T-helper 2 cell treated with Interferon-gamma antibody and Interleukin-4, amounts not matched to agents 5 μg/mL and 100 μg/mL, for 36 hours (primary cell): Measurements from ENCODE around the gene ZNF660.
"Not testable (repeated sequence)": the region's sequence is repeated elsewhere in the genome, so short reads cannot be mapped to it uniquely, and the experiment has no call there.

Source experiments
- DNase-seq: peaks from one replicate; pipeline ENCODE4 v3.0.0; 2021; ENCODE audit warnings: low spot score
- H3K27ac Mint-ChIP-seq: one replicate; pipeline ENCODE4 v1.8.0; 2021; ENCODE audit warnings: mild to moderate bottlenecking, mixed read lengths
- H3K27me3 Mint-ChIP-seq: one replicate; pipeline ENCODE4 v1.8.0; 2021; ENCODE audit warnings: low read depth, mixed read lengths
- H3K36me3 Mint-ChIP-seq: one replicate; pipeline ENCODE4 v1.8.0; 2021; ENCODE audit warnings: low read depth, mixed read lengths
- H3K4me1 Mint-ChIP-seq: one replicate; pipeline ENCODE4 v1.8.0; 2021; ENCODE audit warnings: low read depth, mixed read lengths
- H3K4me3 Mint-ChIP-seq: one replicate; pipeline ENCODE4 v1.8.0; 2022; ENCODE audit warnings: mild to moderate bottlenecking, moderate library complexity, mixed read lengths
- H3K9me3 Mint-ChIP-seq: one replicate; pipeline ENCODE4 v1.8.0; 2021; ENCODE audit warnings: mixed read lengths

ZNF660 gene

DNA sequence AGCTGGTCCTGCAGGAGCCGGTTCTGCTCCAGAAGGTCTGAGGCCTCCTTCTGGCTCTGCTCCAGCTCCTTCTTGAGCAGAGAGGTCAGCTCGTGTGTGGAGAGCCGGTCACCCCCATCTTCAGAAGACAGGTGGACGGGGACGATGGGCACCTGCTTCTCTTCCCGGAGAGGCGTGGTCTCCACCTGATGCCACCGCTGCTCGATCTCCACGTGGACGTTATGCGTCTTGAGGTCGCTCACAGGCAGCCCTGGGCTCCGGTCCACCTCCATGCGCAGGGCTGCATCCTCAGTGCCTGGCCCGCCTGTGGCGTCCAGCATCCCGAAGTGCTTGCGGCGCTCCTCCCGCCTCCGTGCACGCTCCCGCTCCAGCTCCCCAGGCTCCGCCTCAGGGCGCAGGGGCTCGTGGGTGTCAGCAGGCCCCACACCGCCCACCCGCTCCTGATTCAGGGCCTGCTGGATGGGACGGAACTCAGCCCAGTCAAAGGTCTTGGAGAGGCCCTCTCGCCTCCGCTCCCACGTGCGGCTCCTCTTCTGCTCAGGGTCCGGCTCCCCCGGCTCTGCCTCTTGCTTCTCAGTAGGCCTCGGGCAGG lies 5.7 kb upstream of the ZNF660 start:
- not testable (repeated sequence) for H3K36me3 Mint-ChIP-seq, H3K4me1 Mint-ChIP-seq, H3K4me3 Mint-ChIP-seq, DNase-seq, H3K27ac Mint-ChIP-seq, H3K27me3 Mint-ChIP-seq
- peaks cover 30% of the 10 kb centered on the region for H3K9me3 Mint-ChIP-seq

DNA sequence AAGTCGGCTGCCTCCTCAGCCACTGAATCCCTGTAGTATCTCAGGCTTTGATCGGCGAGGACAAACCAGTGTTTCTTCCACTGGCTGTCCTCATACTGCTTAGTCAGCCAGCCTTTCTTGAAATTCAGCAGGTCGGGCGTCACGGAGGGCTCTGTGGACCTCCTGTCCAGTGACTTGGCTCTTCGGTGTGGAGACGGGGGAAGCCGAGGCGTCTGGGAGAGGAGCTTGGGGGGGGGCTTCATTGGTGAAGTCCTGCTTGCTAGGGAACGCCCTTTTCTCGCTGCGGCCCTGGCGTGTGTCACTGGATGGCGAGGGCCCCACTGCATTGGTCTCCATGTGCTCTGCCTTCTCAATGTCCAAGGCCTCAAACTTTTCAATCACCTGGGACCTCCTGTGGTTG lies 5.0 kb upstream of the ZNF660 start:
- peaks cover 26% of the 10 kb centered on the region for H3K9me3 Mint-ChIP-seq
- DNase-seq, H3K36me3 Mint-ChIP-seq, H3K4me3 Mint-ChIP-seq, H3K27me3 Mint-ChIP-seq, H3K4me1 Mint-ChIP-seq, H3K27ac Mint-ChIP-seq: not testable (repeated sequence)

- H3K27me3 Mint-ChIP-seq, result peaks cover 14% of the 10 kb centered on the region
- not testable (repeated sequence) for H3K4me3 Mint-ChIP-seq, H3K4me1 Mint-ChIP-seq, H3K27ac Mint-ChIP-seq, H3K36me3 Mint-ChIP-seq, DNase-seq
- H3K9me3 Mint-ChIP-seq, result peaks cover 23% of the 10 kb centered on the region
These were observed 3.8 kb upstream of the ZNF660 start for GRCh38 chr3:44580971-44581370.

DNA sequence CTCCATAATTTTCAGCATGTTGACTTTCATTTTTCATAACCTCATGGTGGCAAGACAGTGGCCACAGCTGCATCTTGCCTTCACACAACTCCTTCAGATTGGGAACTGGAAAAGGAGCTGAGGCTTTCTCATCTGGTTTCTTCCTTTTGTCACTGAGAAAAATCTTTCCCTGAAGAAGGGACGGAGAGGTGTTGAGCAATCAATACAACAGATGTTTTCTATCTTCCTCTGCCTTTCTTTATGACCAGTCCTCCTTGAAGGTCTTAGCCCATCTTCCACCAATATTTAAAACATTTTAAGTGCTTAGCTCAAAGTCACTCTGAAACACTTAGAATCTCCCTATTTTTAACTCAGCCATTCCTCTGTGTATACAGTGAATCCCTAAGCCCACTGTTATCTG lies 11.9 kb downstream of the ZNF660 start:
- Mint-ChIP-seq H3K36me3 (no peaks in the 10 kb centered on the region), H3K27me3 (no peaks in the 10 kb centered on the region), H3K9me3 (peaks cover 34% of the 10 kb centered on the region), H3K27ac (no peak overlapping the region), H3K4me1 (no peaks in the 10 kb centered on the region), H3K4me3 (no peak overlapping the region)
- DNase-seq, result no peak

DNA sequence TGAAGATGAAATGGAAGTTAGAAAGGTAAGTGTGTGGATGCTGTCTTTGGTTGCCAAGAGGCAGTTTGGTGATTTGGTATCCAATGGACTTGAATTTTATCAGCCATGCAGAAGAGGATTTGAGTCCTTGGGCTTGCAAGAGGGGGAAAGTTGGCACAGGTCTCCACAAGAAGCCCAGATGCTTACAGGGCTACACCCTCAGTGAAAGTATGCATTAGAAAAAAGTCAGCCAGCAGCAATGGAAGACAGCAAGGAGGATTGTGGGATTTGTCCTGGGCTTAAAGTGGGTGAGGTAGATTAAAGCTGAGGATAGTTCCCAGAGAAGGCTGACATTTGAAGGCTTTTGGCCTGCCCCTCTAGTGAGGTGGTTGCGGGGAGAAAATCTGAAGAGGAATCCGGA lies 17.0 kb downstream of the ZNF660 start:
- H3K4me3 Mint-ChIP-seq, result no peak overlapping the region
- no peak overlapping the region for H3K27ac Mint-ChIP-seq
- DNase-seq, result no peak
- H3K36me3 Mint-ChIP-seq, result no peaks in the 10 kb centered on the region
- peaks cover 12% of the 10 kb centered on the region for H3K9me3 Mint-ChIP-seq
- H3K4me1 Mint-ChIP-seq, result no peaks in the 10 kb centered on the region
- no peaks in the 10 kb centered on the region for H3K27me3 Mint-ChIP-seq

GRCh38 chr3:44612678-44613077 lies 27.9 kb downstream of the ZNF660 start:
- no peak overlapping the region for H3K27ac Mint-ChIP-seq
- no peak overlapping the region for H3K4me3 Mint-ChIP-seq
- DNase-seq, result no peak
- no peaks in the 10 kb centered on the region for H3K4me1 Mint-ChIP-seq
- H3K27me3 Mint-ChIP-seq, result peaks cover 4% of the 10 kb centered on the region
- H3K36me3 Mint-ChIP-seq, result no peaks in the 10 kb centered on the region
- peaks cover 4% of the 10 kb centered on the region for H3K9me3 Mint-ChIP-seq

GRCh38 chr3:44624749-44625480 lies 40.2 kb downstream of the ZNF660 start, which contains the start of gene ZNF197:
Gene ZNF197 (plus strand): TSS chr3:44625036. CDS start chr3:44629155, 4,119 bp downstream.
- Mint-ChIP-seq H3K27me3 (no peaks in the 10 kb centered on the region), H3K36me3 (peaks cover 27% of the 10 kb centered on the region), H3K4me1 (peaks cover 18% of the 10 kb centered on the region), H3K4me3 (peak within 1 kb of the TSS; percentile 85), H3K9me3 (peaks cover 3% of the 10 kb centered on the region), H3K27ac (peak within 1 kb of the TSS; percentile 80)
- peak; percentile 64 for DNase-seq

DNA sequence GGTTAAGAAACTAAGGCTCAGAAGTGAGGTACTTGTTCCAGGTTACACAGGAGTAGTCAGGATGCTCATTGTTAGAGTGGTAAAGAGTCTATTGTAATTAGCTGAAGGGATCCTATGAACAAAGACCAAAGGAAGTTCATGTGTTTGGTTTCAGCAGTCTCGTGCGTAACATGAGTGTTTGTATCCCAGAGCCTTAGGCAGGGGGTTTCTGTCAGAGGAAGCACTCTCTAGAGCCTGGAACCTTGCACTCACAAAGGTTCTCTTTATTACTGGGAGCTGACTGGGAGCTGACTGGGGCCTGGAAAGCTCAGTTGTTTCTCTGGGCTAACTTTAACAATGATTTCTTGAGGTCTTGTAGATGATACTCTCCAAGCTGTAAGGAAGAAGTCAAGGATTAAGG lies 44.0 kb downstream of the ZNF660 start:
- Mint-ChIP-seq H3K4me1 (peaks cover 18% of the 10 kb centered on the region), H3K27me3 (no peaks in the 10 kb centered on the region), H3K9me3 (peaks cover 3% of the 10 kb centered on the region), H3K4me3 (no peak overlapping the region), H3K36me3 (peaks cover 59% of the 10 kb centered on the region), H3K27ac (no peak overlapping the region)
- no peak for DNase-seq

DNA sequence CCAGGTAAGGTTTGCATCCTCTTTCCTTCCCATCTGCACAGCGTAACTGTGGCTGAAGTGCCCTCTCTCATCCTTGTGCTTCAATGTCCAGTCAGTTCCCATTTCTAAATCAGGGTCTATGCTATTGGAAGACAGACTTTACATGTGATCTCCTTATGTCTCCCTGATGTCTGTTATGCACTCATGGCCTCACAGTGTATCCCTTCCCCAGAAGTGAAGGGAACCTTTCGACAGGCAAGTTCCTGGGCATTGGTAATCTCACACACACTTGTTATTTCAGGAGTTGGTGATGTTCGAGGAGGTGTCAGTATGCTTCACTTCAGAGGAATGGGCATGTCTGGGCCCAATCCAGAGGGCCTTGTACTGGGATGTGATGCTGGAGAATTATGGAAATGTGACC lies 47.4 kb downstream of the ZNF660 start:
- Mint-ChIP-seq H3K4me1 (peaks cover 3% of the 10 kb centered on the region), H3K4me3 (no peak overlapping the region), H3K36me3 (peaks cover 80% of the 10 kb centered on the region), H3K27me3 (no peaks in the 10 kb centered on the region), H3K27ac (no peak overlapping the region), H3K9me3 (peaks cover 20% of the 10 kb centered on the region)
- no peak for DNase-seq

GRCh38 chr3:44642337-44642736 lies 57.6 kb downstream of the ZNF660 start:
- Mint-ChIP-seq H3K4me1 (no peaks in the 10 kb centered on the region), H3K9me3 (peaks cover 81% of the 10 kb centered on the region), H3K27ac (no peak overlapping the region), H3K27me3 (no peaks in the 10 kb centered on the region), H3K4me3 (no peak overlapping the region), H3K36me3 (peaks cover 74% of the 10 kb centered on the region)
- no peak for DNase-seq

GRCh38 chr3:44643024-44643423 lies 58.3 kb downstream of the ZNF660 start:
- H3K36me3 Mint-ChIP-seq, result peaks cover 73% of the 10 kb centered on the region
- peaks cover 82% of the 10 kb centered on the region for H3K9me3 Mint-ChIP-seq
- peaks cover 3% of the 10 kb centered on the region for H3K4me1 Mint-ChIP-seq
- no peak overlapping the region for H3K4me3 Mint-ChIP-seq
- H3K27ac Mint-ChIP-seq, result no peak overlapping the region
- no peaks in the 10 kb centered on the region for H3K27me3 Mint-ChIP-seq
- no peak for DNase-seq

GRCh38 chr3:44647771-44648170 lies 63.0 kb downstream of the ZNF660 start:
- no peak overlapping the region for H3K27ac Mint-ChIP-seq
- peak overlapping the region; percentile 79 for H3K4me3 Mint-ChIP-seq
- peaks cover 62% of the 10 kb centered on the region for H3K9me3 Mint-ChIP-seq

DNA sequence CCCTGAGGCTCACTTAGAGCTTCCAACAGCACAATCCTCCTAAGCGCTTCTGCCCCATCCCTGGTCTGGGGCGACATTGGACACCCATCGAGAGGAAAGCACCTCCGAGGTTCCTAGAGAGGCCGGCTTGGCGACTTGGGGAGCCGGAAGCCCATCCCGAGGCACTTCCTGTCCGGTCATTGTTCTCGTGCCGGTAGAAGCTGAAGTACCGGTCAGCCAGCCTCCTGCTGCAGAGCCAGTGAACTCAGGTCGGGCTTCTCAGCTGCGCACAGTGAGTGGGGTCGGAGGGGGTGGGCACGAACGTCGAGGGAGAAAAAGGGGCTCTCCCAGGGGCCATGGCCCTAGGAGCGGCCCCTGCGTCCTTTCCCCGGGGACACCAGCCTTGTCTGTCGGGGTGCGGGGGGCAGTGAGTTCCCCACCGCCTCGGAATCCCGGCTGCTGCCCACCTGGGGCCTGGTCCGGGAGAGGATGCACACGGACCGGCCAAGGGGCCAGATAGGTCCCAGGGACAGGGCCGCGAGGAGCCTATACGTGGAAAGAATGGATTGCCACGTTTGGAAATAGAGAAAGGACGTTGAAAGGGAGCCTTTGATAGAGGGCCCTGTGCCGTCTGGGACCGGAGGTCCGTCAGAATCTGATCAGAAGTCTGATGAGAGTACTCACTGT lies 63.9 kb downstream of the ZNF660 start, which contains the start of gene ZNF35:
Gene ZNF35 (plus strand): TSS at position 169 of the 666 bp plus-strand sequence. CDS start 2,336 bp downstream, outside the sequence.
- no peak within 1 kb of the TSS for H3K27ac Mint-ChIP-seq
- H3K9me3 Mint-ChIP-seq, result peaks cover 58% of the 10 kb centered on the region

More at GRCh38 chr3:44647771-44648170, 63.0 kb downstream of the ZNF660 start:
- peaks cover 47% of the 10 kb centered on the region for H3K36me3 Mint-ChIP-seq
- no peak for DNase-seq
- no peaks in the 10 kb centered on the region for H3K27me3 Mint-ChIP-seq
- H3K4me1 Mint-ChIP-seq, result peaks cover 6% of the 10 kb centered on the region

More for the DNA sequence above, 63.9 kb downstream of the ZNF660 start, which contains the start of gene ZNF35:
- DNase-seq, result peak; percentile 26
- H3K36me3 Mint-ChIP-seq, result peaks cover 47% of the 10 kb centered on the region
- H3K4me1 Mint-ChIP-seq, result peaks cover 6% of the 10 kb centered on the region
- peak within 1 kb of the TSS; percentile 79 for H3K4me3 Mint-ChIP-seq
- H3K27me3 Mint-ChIP-seq, result no peaks in the 10 kb centered on the region
